HepG2 (cell line): ENCODE data around the gene SHLD1. TPM values are rescaled to one million over a fixed set of nuclear protein-coding genes. Genes with fewer than 3 reads are reported as not detected.

Source experiments
- ATAC-seq: fragments of 200-7000 bp; cut with Tn5 transposase; 3 replicates; pipeline ENCODE4 v1.9.1; 2020; ENCODE audit warnings: mild to moderate bottlenecking, moderate library complexity
- BruUV-seq: library from RNA; stranded (reverse); fragments of 400-500 nt; replicated peaks from 2 replicates; lab custom pipeline; 2021; lab: Mats Ljungman, UMichigan
- CTCF ChIA-PET: fragments of 300-600 bp; formaldehyde crosslinking; extraction: SDS; loops from one replicate; lab custom pipeline; 2021; ENCODE audit warnings: low total read pairs, inconsistent platforms, low intra/inter-chr PET ratio; lab: Yijun Ruan, JAX
- POLR2A ChIA-PET: fragments of 350-600 bp; sonication (Branson Sonifier 250); formaldehyde crosslinking; loops from one replicate; lab custom pipeline; 2020; ENCODE audit warnings: antibody characterized with exemption, inconsistent platforms; lab: Yijun Ruan, JAX
- DNase-seq: peaks from one replicate; pipeline ENCODE4 v3.0.0-alpha.2; 2015; ENCODE audit warnings: low spot score
- FAIRE-seq: peaks from 3 replicates; lab custom pipeline; 2011; peaks lifted over from hg19 to GRCh38; lab: Jason Lieb, UNC
- H2AFZ ChIP-seq: one replicate; pipeline ENCODE4 v1.6.1; 2011; ENCODE audit warnings: low read length, inconsistent platforms
- H3K27ac ChIP-seq: fragments of 300-600 bp; 3 replicates; pipeline ENCODE4 v1.8.0; 2011; ENCODE audit warnings: mixed run types, mild to moderate bottlenecking, mixed read lengths, low read length, inconsistent platforms; ENCODE audit not compliant: insufficient read depth; ENCODE audit errors: extremely low read length
- H3K27me3 ChIP-seq, 2 experiments: fragments of 200-600 bp in 1 of 2; 2 replicates in 1 of 2; 3 replicates in 1 of 2; pipeline versions ENCODE4 v1.6.0 to v1.8.0; 2011; ENCODE audit warnings: low read length in 2 of 2, mild to moderate bottlenecking in 2 of 2, moderate library complexity in 2 of 2, inconsistent platforms in 1 of 2; ENCODE audit not compliant: insufficient read depth in 2 of 2, control insufficient read depth in 1 of 2
- H3K36me3 ChIP-seq, 2 experiments: fragments of 200-600 bp in 1 of 2; replicated peaks in 1 of 2; 2 replicates in 1 of 2; 3 replicates in 1 of 2; pipeline versions ENCODE4 v1.5.1 to v1.8.0; 2011; ENCODE audit warnings: low read length in 2 of 2, inconsistent platforms in 1 of 2; ENCODE audit not compliant: insufficient read depth in 2 of 2, control insufficient read depth in 1 of 2
- H3K4me1 ChIP-seq: 2 replicates; pipeline ENCODE4 v1.5.1; 2012; ENCODE audit warnings: low read length, inconsistent platforms; ENCODE audit not compliant: insufficient read depth
- H3K4me2 ChIP-seq: 2 replicates; pipeline ENCODE4 v1.6.0; 2011; ENCODE audit warnings: low read depth, low read length, inconsistent platforms
- H3K4me3 ChIP-seq, 3 experiments: fragments of 200-600 bp in 1 of 3; sonication (generic), shearing (Covaris generic) in 1 of 3; replicated peaks in 1 of 3; 2 replicates each; pipeline ENCODE4 v1.5.1; 2011 to 2016; ENCODE audit warnings: low read length in 3 of 3, inconsistent platforms in 2 of 3, low read depth in 2 of 3, mild to moderate bottlenecking in 2 of 3, control low read depth in 1 of 3, mixed read lengths in 1 of 3; ENCODE audit not compliant: insufficient read depth in 1 of 3
- H3K79me2 ChIP-seq: one replicate; pipeline ENCODE4 v1.6.1; 2011; ENCODE audit warnings: low read length, inconsistent platforms; ENCODE audit not compliant: insufficient read depth
- H3K9ac ChIP-seq: 2 replicates; pipeline ENCODE4 v1.6.0; 2011; ENCODE audit warnings: mild to moderate bottlenecking, low read depth, low read length, inconsistent platforms; ENCODE audit not compliant: insufficient read depth
- H3K9me3 ChIP-seq: 2 replicates; pipeline ENCODE4 v1.5.1; 2012; ENCODE audit warnings: mild to moderate bottlenecking, low read length
- H4K20me1 ChIP-seq: 2 replicates; pipeline ENCODE4 v1.6.0; 2011; ENCODE audit warnings: inconsistent platforms, mild to moderate bottlenecking, low read length, moderate library complexity; ENCODE audit not compliant: insufficient read depth
- GPN1 ChIP-seq: sonication (generic); formaldehyde crosslinking; IDR thresholded peaks from 2 replicates; pipeline ENCODE4 v1.5.1; 2020; ENCODE audit warnings: missing genetic modification reagents, borderline replicate concordance
- HDAC6 ChIP-seq: fragments of 200-600 bp; sonication (generic); IDR thresholded peaks from 2 replicates; pipeline ENCODE4 v1.7.0; 2017; ENCODE audit warnings: mild to moderate bottlenecking, antibody characterized with exemption, low read length, low read depth
- KIAA2018 ChIP-seq: sonication (generic); formaldehyde crosslinking; IDR thresholded peaks from 2 replicates; pipeline ENCODE4 v1.5.0; 2020; ENCODE audit warnings: mild to moderate bottlenecking, missing genetic modification reagents, borderline replicate concordance
- MEIS1 ChIP-seq: sonication (generic); formaldehyde crosslinking; IDR thresholded peaks from 2 replicates; pipeline ENCODE4 v1.9.0; 2021; ENCODE audit warnings: mild to moderate bottlenecking, missing genetic modification reagents, moderate library complexity, borderline replicate concordance
- NR3C1 ChIP-seq: sonication (generic); formaldehyde crosslinking; IDR thresholded peaks from 2 replicates; pipeline ENCODE4 v1.4.0; 2020; ENCODE audit warnings: missing genetic modification reagents
- RFX3 ChIP-seq: IDR thresholded peaks from 2 replicates; pipeline ENCODE4 v1.6.1; 2016; ENCODE audit warnings: missing biosample characterization, missing genetic modification reagents
- SMAD9 ChIP-seq: sonication (generic); formaldehyde crosslinking; IDR thresholded peaks from 2 replicates; pipeline ENCODE4 v1.5.1; 2020; ENCODE audit warnings: mild to moderate bottlenecking, missing genetic modification reagents
- STAT5B ChIP-seq: sonication (generic); formaldehyde crosslinking; IDR thresholded peaks from 2 replicates; pipeline ENCODE4 v1.4.0; 2020; ENCODE audit warnings: missing genetic modification reagents
- TBP ChIP-seq: sonication (generic); formaldehyde crosslinking; IDR thresholded peaks from 2 replicates; pipeline ENCODE4 v1.5.0; 2020; ENCODE audit warnings: missing genetic modification reagents
- ZBTB1 ChIP-seq: sonication (generic); formaldehyde crosslinking; IDR thresholded peaks from 2 replicates; pipeline ENCODE4 v1.4.0; 2020; ENCODE audit warnings: missing genetic modification reagents, borderline replicate concordance
- ZKSCAN8 ChIP-seq: IDR thresholded peaks from 2 replicates; pipeline ENCODE4 v1.6.1; 2016; ENCODE audit warnings: borderline replicate concordance, missing genetic modification reagents, missing compliant biosample characterization
- WGBS: methylation state at CpG from one replicate; pipeline ENCODE4 v1.1.6; 2017; ENCODE audit warnings: low lambda C conversion rate; 5-methylcytosine and 5-hydroxymethylcytosine counted together
- in situ Hi-C: cut with HindIII; loops from 2 replicates; pipeline ENCODE4 v1.10.0; 2017; ENCODE audit warnings: low pct_unique_long_range_greater_than_20kb; ENCODE audit not compliant: extremely low pct_ligation_motif_present
- intact Hi-C: fragments of 100-400 bp; cut with micrococcal nuclease; formaldehyde crosslinking; loops from one replicate; pipeline ENCODE4 v1.10.0; 2022; ENCODE audit not compliant: unreplicated experiment
- polyA plus RNA-seq, 8 experiments: library from polyadenylated mRNA; depleted of rRNA in 3 of 8; stranded (reverse) in 7 of 8; unstranded in 1 of 8; fragments of >200 nt; fragmentation: Illumina TruSeq in 4 of 8; extraction: Trizol in 4 of 8; gene quantifications; 2 replicates each; pipeline versions ENCODE4 v1.2.1 to v1.2.3, GENCODE V29; 2011 to 2016; ENCODE audit warnings: low read depth in 4 of 8, missing spikeins in 1 of 8, mixed read lengths in 1 of 8; ENCODE audit not compliant: insufficient read depth in 1 of 8
- total RNA-seq, 5 experiments: library from RNA; depleted of rRNA; stranded (reverse); fragments of >200 nt; fragmentation: Illumina TruSeq; extraction: Trizol; gene quantifications; 2 replicates each; pipeline ENCODE4 v1.2.3, GENCODE V29; 2016; ENCODE audit warnings: low read depth in 1 of 5
- TF ChIP-seq, protein P1 (sequence below): sonication (generic); formaldehyde crosslinking; IDR thresholded peaks from 2 replicates; pipeline ENCODE4 v1.5.0; 2020; ENCODE audit warnings: mild to moderate bottlenecking, missing genetic modification reagents

SHLD1 gene
- total and polyA plus RNA-seq, 2 of the 13 experiments (the other 11 are each of a cell fraction or from before 2014, with no cell fraction given): 8.9 to 10.0 TPM

- DNase-seq (peak; percentile 93), FAIRE-seq (peak; percentile 71), ATAC-seq (peak; percentile 85)
- Histone ChIP-seq H3K4me3 (peak overlapping the region in 2 of 3 experiments; percentile 0 to 10; a peak in 1 of 6 replicates), H3K4me2 (peak overlapping the region; percentile 61), H4K20me1 (no peaks in the 10 kb centered on the region), H3K27me3 (no peaks in the 10 kb centered on the region), H3K9ac (no peak overlapping the region), H3K9me3 (no peaks in the 10 kb centered on the region), H3K27ac (peak overlapping the region; percentile 55), H3K79me2 (no peaks in the 10 kb centered on the region), H3K36me3 (peaks cover 0 to 1% of the 10 kb centered on the region in 2 experiments; a peak in 2 of 5 replicates), H2AFZ (no peak overlapping the region), H3K4me1 (peaks cover 63% of the 10 kb centered on the region)
- CTCF ChIA-PET: no interaction called here
- BruUV-seq: no TSS peak
- in situ Hi-C loops: no loop called here
- POLR2A ChIA-PET: interaction anchor here (0.6 to 2.0 kb wide), 5 partner anchors 23 to 321 kb away, joined by 3 to 13 read pairs (median 4); partner anchors contain the start of gene SHLD1
- intact Hi-C loops: loop anchor here (2.0 to 10.0 kb wide), 2 partner anchors 39 to 293 kb away; no protein-coding TSS in a partner anchor
- 10% methylated on average over 11 of the region's 11 CpGs for WGBS
- TF ChIP-seq GPN1 (no peak), HDAC6 (no peak), ZBTB1 (CRISPR knock-in tag) (0 out of 2 replicates have a peak, but pooled peaks have one; percentile 29), RFX3 (CRISPR knock-in tag) (0 out of 2 replicates have a peak, but pooled peaks have one; percentile 19), TBP (CRISPR knock-in tag) (no peak), MEIS1 (CRISPR knock-in tag) (no peak; the same call in 1 of the 2 replicates), SMAD9 (CRISPR knock-in tag) (no peak), KIAA2018 (CRISPR knock-in tag) (no peak), ZKSCAN8 (CRISPR knock-in tag) (peak; percentile 83; the same call in 1 of the 2 replicates), STAT5B (CRISPR knock-in tag) (peak; percentile 15; the same call in 1 of the 2 replicates), NR3C1 (CRISPR knock-in tag) (no peak)
- TF ChIP-seq, protein P1, sequence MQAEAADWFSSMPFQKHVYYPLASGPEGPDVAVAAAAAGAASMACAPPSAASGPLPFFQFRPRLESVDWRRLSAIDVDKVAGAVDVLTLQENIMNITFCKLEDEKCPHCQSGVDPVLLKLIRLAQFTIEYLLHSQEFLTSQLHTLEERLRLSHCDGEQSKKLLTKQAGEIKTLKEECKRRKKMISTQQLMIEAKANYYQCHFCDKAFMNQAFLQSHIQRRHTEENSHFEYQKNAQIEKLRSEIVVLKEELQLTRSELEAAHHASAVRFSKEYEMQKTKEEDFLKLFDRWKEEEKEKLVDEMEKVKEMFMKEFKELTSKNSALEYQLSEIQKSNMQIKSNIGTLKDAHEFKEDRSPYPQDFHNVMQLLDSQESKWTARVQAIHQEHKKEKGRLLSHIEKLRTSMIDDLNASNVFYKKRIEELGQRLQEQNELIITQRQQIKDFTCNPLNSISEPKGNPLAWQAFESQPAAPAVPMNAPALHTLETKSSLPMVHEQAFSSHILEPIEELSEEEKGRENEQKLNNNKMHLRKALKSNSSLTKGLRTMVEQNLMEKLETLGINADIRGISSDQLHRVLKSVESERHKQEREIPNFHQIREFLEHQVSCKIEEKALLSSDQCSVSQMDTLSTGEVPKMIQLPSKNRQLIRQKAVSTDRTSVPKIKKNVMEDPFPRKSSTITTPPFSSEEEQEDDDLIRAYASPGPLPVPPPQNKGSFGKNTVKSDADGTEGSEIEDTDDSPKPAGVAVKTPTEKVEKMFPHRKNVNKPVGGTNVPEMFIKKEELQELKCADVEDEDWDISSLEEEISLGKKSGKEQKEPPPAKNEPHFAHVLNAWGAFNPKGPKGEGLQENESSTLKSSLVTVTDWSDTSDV (CRISPR knock-in tag): no peak
These were observed 31.9 kb downstream of the SHLD1 start for GRCh38 chr20:5781798-5782750.
